Medulla oblongata (tissue), 1 donor: ENCODE data around the gene RAPGEF3.
A peak's percentile ranks its signal among the peaks of the same experiment; 100 is the strongest.

Source experiments
- DNase-seq: peaks from one replicate; pipeline ENCODE4 v3.0.0-alpha.2; 2015; ENCODE audit errors: extremely low spot score

The RAPGEF3 gene

GRCh38 chr12:47791351-47791746, 32.7 kb upstream of the RAPGEF3 start:
- DNase-seq: no peak

GRCh38 chr12:47790676-47791350, 32.1 kb upstream of the RAPGEF3 start:
- no peak for DNase-seq

GRCh38 chr12:47789712-47790489, 31.2 kb upstream of the RAPGEF3 start:
- no peak for DNase-seq

GRCh38 chr12:47789141-47789540, 30.5 kb upstream of the RAPGEF3 start:
- no peak for DNase-seq

- DNase-seq: no peak
Observed at GRCh38 chr12:47787596-47788319, 29.1 kb upstream of the RAPGEF3 start.

- peak; percentile 4 for DNase-seq
Observed at GRCh38 chr12:47786662-47787280, 28.1 kb upstream of the RAPGEF3 start.

- DNase-seq: no peak
Observed at GRCh38 chr12:47785887-47786661, 27.4 kb upstream of the RAPGEF3 start.

GRCh38 chr12:47785036-47785886, 26.6 kb upstream of the RAPGEF3 start:
- DNase-seq: peak; percentile 1

- no peak for DNase-seq
Observed at GRCh38 chr12:47783821-47784819, 25.4 kb upstream of the RAPGEF3 start.

GRCh38 chr12:47783024-47783755, 24.5 kb upstream of the RAPGEF3 start:
- no peak for DNase-seq

- no peak for DNase-seq
Observed at GRCh38 chr12:47782372-47782770, 23.7 kb upstream of the RAPGEF3 start.

GRCh38 chr12:47781479-47782371, 23.0 kb upstream of the RAPGEF3 start:
- DNase-seq: no peak

- DNase-seq: no peak
Observed at GRCh38 chr12:47779943-47780504, 21.3 kb upstream of the RAPGEF3 start.

- DNase-seq: peak; percentile 96
Observed at GRCh38 chr12:47779301-47779942, 20.7 kb upstream of the RAPGEF3 start.

- DNase-seq: peak; percentile 43
Observed at GRCh38 chr12:47778881-47779280, 20.2 kb upstream of the RAPGEF3 start.

- peak; percentile 97 for DNase-seq
Observed at GRCh38 chr12:47777741-47778558, 19.3 kb upstream of the RAPGEF3 start.
